Endothelial cell of umbilical vein (primary cell): ENCODE results near the gene SPATA18.

ENCODE experiments used
- CTCF ChIP-seq, 2 donors: IDR thresholded peaks; 1 replicate in 1 of 2; 2 replicates in 1 of 2; pipeline ENCODE4 v1.5.1; 2011; ENCODE audit warnings: low read length in 2 of 2, mild to moderate bottlenecking in 2 of 2, moderate library complexity in 2 of 2, control low read depth in 1 of 2, inconsistent platforms in 1 of 2, low read depth in 1 of 2; ENCODE audit not compliant: insufficient read depth in 1 of 2; ENCODE audit errors: extremely low read depth in 1 of 2
- JUN ChIP-seq: IDR thresholded peaks from 2 replicates; pipeline ENCODE4 v1.6.1; 2011; ENCODE audit warnings: borderline replicate concordance, low read depth; ENCODE audit not compliant: insufficient read length, insufficient read depth

- TF ChIP-seq CTCF (IDR thresholded peaks at IDR 0.05; ENCODE audit: extremely low read depth in 1 of 2, insufficient read depth in 1 of 2, low read depth in 1 of 2, low read length in 2 of 2) (no peak), JUN (no peak)
Measured at GRCh38 chr4:52107336-52107735, 56.2 kb downstream of the SPATA18 start.
